GM12874 (cell line): Measurements from ENCODE around the gene DBNL.

ENCODE experiments used
- TF ChIP-seq, protein P1 (sequence below): IDR thresholded peaks from 2 replicates; pipeline ENCODE4 v1.5.1; 2011; ENCODE audit warnings: low read depth, mild to moderate bottlenecking, control low read depth, low read length, moderate library complexity; ENCODE audit not compliant: insufficient read depth

Gene DBNL

DNA sequence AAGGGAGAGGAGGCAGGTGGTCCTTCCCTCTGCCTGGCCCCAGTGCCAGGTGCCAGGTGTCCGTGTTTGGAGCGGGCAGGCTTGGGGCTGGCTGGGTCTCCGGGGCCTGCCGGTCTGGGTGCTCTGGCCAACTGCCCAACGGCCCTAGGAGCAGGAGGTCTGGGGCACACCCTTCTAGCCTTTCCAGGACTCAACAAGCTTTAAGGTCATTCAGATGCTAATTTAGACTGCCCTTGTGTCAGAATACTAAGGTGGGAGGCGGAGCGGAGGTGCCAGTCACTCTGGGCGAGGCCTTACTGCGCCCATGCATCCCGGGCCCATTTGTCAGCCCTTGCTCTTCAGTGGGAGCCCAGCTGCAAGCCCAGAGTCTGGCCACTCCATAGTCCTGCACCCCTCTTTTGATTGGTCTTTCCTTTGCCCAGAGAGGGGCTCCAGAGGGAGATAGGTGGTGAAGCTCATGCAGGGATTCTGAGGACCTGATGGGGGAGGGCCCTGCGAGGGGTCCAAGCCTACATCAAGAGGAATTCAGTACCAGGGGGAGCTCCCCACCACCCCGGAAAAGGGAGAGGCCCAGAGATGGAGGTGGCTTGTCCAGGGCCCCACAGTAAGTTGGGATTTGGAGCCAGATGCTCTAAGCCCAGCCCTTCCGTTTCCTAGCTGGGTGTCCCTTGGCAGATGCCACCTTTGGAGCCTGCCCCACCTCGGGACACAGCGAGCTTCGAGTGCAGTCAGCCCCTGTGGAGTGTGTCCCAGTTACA is 19.6 kb downstream of the DBNL start:
- TF ChIP-seq, protein P1, sequence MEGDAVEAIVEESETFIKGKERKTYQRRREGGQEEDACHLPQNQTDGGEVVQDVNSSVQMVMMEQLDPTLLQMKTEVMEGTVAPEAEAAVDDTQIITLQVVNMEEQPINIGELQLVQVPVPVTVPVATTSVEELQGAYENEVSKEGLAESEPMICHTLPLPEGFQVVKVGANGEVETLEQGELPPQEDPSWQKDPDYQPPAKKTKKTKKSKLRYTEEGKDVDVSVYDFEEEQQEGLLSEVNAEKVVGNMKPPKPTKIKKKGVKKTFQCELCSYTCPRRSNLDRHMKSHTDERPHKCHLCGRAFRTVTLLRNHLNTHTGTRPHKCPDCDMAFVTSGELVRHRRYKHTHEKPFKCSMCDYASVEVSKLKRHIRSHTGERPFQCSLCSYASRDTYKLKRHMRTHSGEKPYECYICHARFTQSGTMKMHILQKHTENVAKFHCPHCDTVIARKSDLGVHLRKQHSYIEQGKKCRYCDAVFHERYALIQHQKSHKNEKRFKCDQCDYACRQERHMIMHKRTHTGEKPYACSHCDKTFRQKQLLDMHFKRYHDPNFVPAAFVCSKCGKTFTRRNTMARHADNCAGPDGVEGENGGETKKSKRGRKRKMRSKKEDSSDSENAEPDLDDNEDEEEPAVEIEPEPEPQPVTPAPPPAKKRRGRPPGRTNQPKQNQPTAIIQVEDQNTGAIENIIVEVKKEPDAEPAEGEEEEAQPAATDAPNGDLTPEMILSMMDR, result no peak

GRCh38 chr7:44064791-44065430 is 20.4 kb downstream of the DBNL start:
- TF ChIP-seq, protein P1, result no peak

DNA sequence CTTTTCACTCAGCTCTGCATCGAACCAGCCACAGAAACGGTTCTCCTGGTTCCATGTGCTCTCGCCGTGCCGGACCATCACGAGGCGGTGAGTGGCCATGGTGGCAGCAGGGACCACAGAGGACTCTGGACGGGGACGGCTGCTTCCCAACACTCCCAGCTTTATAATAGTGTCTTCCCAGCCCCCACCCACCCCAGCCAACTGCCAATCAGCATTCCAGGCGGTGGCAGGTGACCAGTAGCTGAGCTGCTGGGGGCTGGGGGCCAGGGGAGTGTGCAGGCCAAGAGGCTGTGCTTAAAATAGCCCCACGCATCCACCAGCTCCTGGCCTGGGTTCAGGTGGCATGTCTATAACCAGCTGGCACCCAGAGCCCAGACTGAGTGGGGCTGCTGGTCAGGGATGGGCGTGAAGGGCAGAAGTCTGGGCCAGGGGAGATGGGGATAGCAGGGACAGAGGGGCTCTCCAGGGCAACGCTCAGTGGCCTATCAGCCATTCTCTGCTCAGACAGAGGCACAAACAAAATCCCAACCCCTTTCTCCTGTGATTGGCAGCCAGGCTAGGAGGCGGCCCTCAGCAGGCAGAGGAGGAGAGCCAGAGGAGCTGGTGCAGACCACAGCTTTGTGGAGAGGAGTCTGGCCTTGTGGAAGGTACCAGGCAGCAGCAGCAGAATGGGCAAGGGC is 21.1 kb downstream of the DBNL start, which contains the start of gene PGAM2:
TSS of gene PGAM2 (minus strand) at position 137 of the 680 bp plus-strand sequence. CDS start at position 99, 38 bp downstream.
- TF ChIP-seq, protein P1, result no peak

- TF ChIP-seq, protein P1, result no peak
Observed at GRCh38 chr7:44066111-44066460, 21.6 kb downstream of the DBNL start.

- TF ChIP-seq, protein P1, result no peak
Observed at GRCh38 chr7:44066494-44067063, 22.1 kb downstream of the DBNL start.

- TF ChIP-seq, protein P1, result no peak
Observed at GRCh38 chr7:44067064-44067951, 22.8 kb downstream of the DBNL start.

- TF ChIP-seq, protein P1, result no peak
Observed at GRCh38 chr7:44068054-44068453, 23.6 kb downstream of the DBNL start.
